ENCODE measurements around the gene SYT2. TPM values are rescaled to one million over a fixed set of nuclear protein-coding genes. Genes with fewer than 3 reads are reported as not detected.
"Not testable (repeated sequence)": the region's sequence is repeated elsewhere in the genome, so short reads cannot be mapped to it uniquely, and the experiment has no call there.

SYT2 gene
- total and polyA plus RNA-seq, 4 donors: 0.03 to 0.09 (median 0.05) TPM; not detected in 1

DNA sequence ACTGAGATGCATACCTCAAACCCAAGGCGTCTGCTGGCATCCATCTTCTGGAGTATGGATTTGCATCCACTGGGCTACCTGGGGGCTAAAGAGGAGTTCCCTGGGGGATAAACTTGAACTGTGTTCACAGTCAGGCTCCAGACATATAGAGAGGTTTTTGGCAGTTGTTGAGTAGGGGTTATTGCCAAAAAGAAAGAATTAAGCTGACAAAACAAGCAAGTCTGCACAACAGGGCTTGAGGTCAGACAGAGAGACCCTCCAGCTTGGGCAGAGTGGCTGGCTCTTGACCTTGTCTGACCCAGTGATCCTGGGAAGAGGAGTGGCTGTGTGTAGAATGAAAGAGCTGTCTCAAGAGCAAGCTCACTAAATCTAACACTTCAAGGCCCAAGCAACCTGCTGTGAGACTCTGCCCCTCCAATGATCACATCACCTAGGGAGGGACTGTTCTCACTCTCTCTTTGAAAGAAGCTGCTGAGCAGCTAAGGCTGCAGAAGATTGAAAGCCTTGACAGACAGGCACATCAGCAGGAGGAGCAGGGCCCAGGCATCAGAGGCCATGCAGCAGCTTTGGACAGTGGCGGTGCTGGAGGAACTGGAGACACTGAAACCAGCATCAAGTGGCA, 61.5 kb downstream of the SYT2 start:
- Histone ChIP-seq H3K4me1 (ENCODE audit: control insufficient read depth in 1 of 2, insufficient read depth in 2 of 2, low read length in 2 of 2) (no peaks in the 10 kb centered on the region), H3K4me3 (ENCODE audit: low read length in 2 of 2) (no peak overlapping the region), H3K9me3 (ENCODE audit: control insufficient read depth, low read length) (no peaks in the 10 kb centered on the region), H3K36me3 (ENCODE audit: control insufficient read depth in 1 of 2, insufficient read depth in 2 of 2, low read length in 1 of 2) (no peaks in the 10 kb centered on the region), H3K27me3 (ENCODE audit: control insufficient read depth in 1 of 2, insufficient read depth in 2 of 2, low read length in 1 of 2) (no peaks in the 10 kb centered on the region), H3K27ac (ENCODE audit: low read depth in 1 of 2, low read length in 2 of 2) (no peak overlapping the region)
- intact Hi-C loops (cut with DNase I): no loop called here
- WGBS, 2 donors: 83 to 97% methylated on average over 2 of the region's 2 CpGs
- no peak for ATAC-seq (ENCODE audit: low FRiP score)
- no peak for DNase-seq

DNA sequence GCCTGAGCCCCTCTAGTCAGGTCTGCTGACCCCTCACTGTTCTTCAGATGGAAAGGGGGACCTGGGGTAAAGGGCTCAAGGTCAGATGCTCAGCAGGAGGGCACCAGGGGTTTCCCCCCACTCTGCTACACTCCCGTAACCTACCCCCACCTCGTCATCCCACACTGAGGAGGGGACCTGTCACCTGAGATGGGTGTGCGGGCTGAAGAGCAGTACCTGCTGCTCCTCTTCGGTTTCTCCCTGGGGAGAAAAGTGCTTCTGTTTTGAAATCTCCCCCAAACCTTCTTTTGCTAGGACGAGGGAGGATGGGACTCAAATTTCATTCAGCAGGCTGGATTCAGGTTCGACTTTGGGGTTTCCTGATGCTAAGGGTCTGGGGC, 65.2 kb downstream of the SYT2 start:
- Histone ChIP-seq H3K27me3 (ENCODE audit: control insufficient read depth in 1 of 2, insufficient read depth in 2 of 2, low read length in 1 of 2) (no peaks in the 10 kb centered on the region), H3K4me1 (ENCODE audit: control insufficient read depth in 1 of 2, insufficient read depth in 2 of 2, low read length in 2 of 2) (no peaks in the 10 kb centered on the region), H3K9me3 (ENCODE audit: control insufficient read depth, low read length) (no peaks in the 10 kb centered on the region), H3K36me3 (ENCODE audit: control insufficient read depth in 1 of 2, insufficient read depth in 2 of 2, low read length in 1 of 2) (no peaks in the 10 kb centered on the region), H3K4me3 (ENCODE audit: low read length in 2 of 2) (no peak overlapping the region), H3K27ac (ENCODE audit: low read depth in 1 of 2, low read length in 2 of 2) (no peak overlapping the region)
- intact Hi-C loops (cut with DNase I): no loop called here
- WGBS, 2 donors: 68 to 71% methylated on average over 6 of the region's 6 CpGs
- no peak for ATAC-seq (ENCODE audit: low FRiP score)
- no peak for DNase-seq

DNA sequence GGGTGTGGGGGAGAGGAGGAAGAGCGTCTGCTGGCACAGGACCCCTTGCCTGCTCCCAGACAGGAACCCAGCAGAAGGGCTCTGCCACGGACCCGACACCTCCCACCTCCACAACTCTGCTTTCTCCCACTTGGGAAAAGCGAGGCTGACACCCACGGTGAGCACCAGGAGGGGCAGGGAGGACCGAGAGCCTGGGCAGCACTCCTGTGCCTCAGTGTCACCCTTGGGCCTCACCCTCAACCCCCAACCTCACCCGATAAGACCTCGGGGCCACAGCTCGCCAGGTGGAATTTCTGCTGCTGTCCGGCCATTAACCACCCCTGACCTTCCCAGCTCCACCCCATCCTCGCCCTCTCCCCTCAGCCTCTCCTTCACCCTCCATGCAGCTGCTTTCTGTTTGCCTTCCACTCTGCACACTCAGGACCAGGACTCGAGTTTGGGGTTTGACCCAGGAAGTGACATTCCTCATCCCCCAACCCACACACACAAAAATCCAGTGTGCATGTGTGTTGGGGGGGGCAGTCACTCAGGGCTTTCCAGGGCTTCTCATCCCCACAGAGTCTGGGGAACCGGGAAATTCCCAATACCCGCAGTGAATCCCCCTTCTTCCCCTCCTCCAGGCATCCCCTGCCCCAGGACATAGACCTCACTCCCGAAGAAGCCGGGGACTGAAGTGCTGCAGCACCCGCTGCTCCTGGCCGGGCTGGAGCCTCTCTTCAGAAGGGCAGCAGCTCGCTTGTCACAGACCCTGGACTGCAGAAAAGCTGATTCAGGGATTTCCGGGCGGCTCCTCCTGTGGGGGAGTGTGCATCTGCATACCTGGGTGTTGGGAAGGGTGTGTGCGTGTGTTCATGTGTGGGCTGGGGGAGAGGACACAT, 65.8 kb downstream of the SYT2 start:
- Histone ChIP-seq H3K36me3 (ENCODE audit: control insufficient read depth in 1 of 2, insufficient read depth in 2 of 2, low read length in 1 of 2) (no peaks in the 10 kb centered on the region), H3K4me3 (ENCODE audit: low read length in 2 of 2) (no peak overlapping the region), H3K4me1 (ENCODE audit: control insufficient read depth in 1 of 2, insufficient read depth in 2 of 2, low read length in 2 of 2) (no peaks in the 10 kb centered on the region), H3K27ac (ENCODE audit: low read depth in 1 of 2, low read length in 2 of 2) (no peak overlapping the region), H3K27me3 (ENCODE audit: control insufficient read depth in 1 of 2, insufficient read depth in 2 of 2, low read length in 1 of 2) (no peaks in the 10 kb centered on the region), H3K9me3 (ENCODE audit: control insufficient read depth, low read length) (no peaks in the 10 kb centered on the region)
- ATAC-seq (ENCODE audit: low FRiP score) (no peak), DNase-seq (no peak)
- 22 to 29% methylated on average over 21 to 22 of the region's 22 CpGs for WGBS, 2 donors
- intact Hi-C loops (cut with DNase I): no loop called here

DNA sequence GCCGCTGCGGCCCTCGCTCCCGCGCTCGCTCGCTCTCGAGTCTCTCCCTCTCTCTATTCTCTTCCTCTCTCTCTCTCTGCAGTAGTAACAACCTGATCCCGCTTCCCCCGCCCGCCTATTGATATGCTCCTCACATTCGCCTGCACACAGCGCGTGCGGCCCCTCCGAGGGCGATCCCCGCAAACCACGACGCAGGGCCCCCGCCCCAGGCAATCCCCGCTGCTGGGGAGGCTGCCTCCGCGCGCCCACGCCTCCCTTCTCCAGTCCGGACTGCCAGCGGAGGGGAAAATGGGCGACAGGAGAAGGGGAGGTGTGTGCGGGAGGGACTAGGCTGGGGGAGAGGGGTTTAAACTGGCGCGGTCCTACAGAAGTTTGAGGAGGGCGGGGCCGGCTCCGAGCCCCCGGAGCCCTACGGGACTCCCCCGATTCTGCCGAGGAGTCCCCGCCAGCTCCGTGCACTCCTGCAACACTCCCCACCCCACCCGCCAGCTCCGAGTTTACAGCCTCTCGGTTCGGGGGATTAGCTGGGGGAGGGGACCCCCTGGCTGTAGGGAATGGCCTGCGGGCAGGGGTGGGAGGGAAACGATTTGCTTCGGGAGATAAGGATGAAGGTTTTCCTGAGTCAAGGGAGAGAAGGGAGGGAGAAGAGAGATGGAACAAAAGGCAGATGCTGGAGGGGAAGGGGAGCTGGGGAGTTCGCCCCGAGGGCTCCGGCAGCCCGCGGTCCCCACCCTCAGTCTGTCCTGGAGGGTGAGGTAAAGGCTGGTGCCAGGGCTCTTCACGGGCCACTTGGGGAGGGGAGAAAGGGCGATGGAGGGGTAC, 66.6 kb downstream of the SYT2 start:
- DNase-seq (no peak), ATAC-seq (ENCODE audit: low FRiP score) (no peak)
- Histone ChIP-seq H3K27me3 (ENCODE audit: control insufficient read depth in 1 of 2, insufficient read depth in 2 of 2, low read length in 1 of 2) (no peaks in the 10 kb centered on the region), H3K36me3 (ENCODE audit: control insufficient read depth in 1 of 2, insufficient read depth in 2 of 2, low read length in 1 of 2) (no peaks in the 10 kb centered on the region), H3K4me1 (ENCODE audit: control insufficient read depth in 1 of 2, insufficient read depth in 2 of 2, low read length in 2 of 2) (no peaks in the 10 kb centered on the region), H3K4me3 (ENCODE audit: low read length in 2 of 2) (peak overlapping the region in 1 of 2 donors; percentile 23), H3K27ac (ENCODE audit: low read depth in 1 of 2, low read length in 2 of 2) (no peak overlapping the region), H3K9me3 (ENCODE audit: control insufficient read depth, low read length) (no peaks in the 10 kb centered on the region)
- WGBS, 2 donors: 1% methylated on average over 51 to 55 of the region's 55 CpGs
- intact Hi-C loops (cut with DNase I): no loop called here

DNA sequence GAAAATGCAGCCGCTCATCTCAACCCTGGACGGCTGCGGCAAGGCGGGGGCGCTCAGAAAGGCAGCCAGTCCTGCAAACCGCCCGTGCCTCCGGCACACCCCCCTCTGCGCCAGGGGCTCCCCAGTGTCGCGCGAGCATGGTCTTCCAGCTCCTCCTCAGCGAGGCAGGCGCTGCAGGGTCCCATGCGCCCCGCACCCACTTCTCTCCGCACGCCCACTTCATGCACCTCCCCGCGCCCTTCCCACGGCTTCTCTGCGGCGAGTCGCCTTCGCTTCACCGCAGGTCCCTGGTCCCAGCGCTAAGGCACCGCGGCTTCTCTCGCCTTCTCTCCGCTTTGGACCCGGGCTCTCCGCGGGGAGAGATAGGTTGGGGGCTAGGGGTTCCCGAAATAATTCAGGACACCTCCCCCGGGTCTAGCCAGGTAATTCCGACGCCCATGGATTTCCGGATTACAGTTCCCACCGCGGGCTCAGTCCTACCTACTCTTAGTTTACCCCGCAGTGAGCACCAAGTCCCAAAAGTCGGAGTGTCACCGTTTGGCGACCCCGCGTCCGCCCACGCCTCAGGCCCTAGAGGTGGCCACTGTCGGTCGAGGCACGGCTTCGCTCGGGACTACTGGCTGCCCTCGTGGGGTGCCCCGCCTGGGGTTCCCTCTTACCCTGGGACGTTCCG, 67.5 kb downstream of the SYT2 start:
- no peak for ATAC-seq (ENCODE audit: low FRiP score)
- WGBS, 2 donors: 1% methylated on average over 54 to 58 of the region's 58 CpGs
- Histone ChIP-seq H3K36me3 (ENCODE audit: control insufficient read depth in 1 of 2, insufficient read depth in 2 of 2, low read length in 1 of 2) (no peaks in the 10 kb centered on the region), H3K4me3 (ENCODE audit: low read length in 2 of 2) (peak overlapping the region; percentile 8 to 23), H3K9me3 (ENCODE audit: control insufficient read depth, low read length) (no peaks in the 10 kb centered on the region), H3K4me1 (ENCODE audit: control insufficient read depth in 1 of 2, insufficient read depth in 2 of 2, low read length in 2 of 2) (no peaks in the 10 kb centered on the region), H3K27me3 (ENCODE audit: control insufficient read depth in 1 of 2, insufficient read depth in 2 of 2, low read length in 1 of 2) (no peaks in the 10 kb centered on the region), H3K27ac (ENCODE audit: low read depth in 1 of 2, low read length in 2 of 2) (no peak overlapping the region)
- intact Hi-C loops (cut with DNase I): no loop called here
- no peak for DNase-seq

DNA sequence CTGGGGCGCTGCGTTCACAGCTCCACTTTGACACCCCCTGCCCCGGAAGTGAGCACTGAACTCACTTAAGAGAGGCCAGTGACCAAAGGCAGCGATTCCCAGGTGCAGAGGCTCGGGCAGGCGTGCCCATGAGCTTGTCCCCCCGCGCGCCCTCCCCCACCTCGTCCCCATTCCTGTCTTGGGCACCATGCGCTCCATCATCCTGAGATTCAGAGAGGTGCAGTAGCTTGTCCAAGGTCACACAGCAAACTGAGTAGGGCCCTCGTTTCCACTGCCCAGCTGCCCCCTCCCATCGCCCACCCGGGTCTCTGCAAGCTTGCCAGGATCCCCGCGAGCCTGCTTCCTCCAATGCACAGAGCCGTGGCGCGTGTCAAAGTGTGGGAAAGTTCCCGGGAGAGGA, 68.0 kb downstream of the SYT2 start:
- no peaks in the 10 kb centered on the region for H3K4me1 ChIP-seq (ENCODE audit: control insufficient read depth in 1 of 2, insufficient read depth in 2 of 2, low read length in 2 of 2)
- H3K9me3 ChIP-seq (ENCODE audit: control insufficient read depth, low read length): no peaks in the 10 kb centered on the region
- 31 to 38% methylated on average over 17 to 20 of the region's 20 CpGs for whole genome bisulfite sequencing, 2 donors
- H3K27me3 ChIP-seq (ENCODE audit: control insufficient read depth in 1 of 2, insufficient read depth in 2 of 2, low read length in 1 of 2): no peaks in the 10 kb centered on the region
- DNase-seq (no peak), ATAC-seq (ENCODE audit: low FRiP score) (no peak)
- no peak overlapping the region for H3K4me3 ChIP-seq (ENCODE audit: low read length in 2 of 2)
- no peak overlapping the region for H3K27ac ChIP-seq (ENCODE audit: low read depth in 1 of 2, low read length in 2 of 2)
- intact Hi-C loops (cut with DNase I): no loop called here
- H3K36me3 ChIP-seq (ENCODE audit: control insufficient read depth in 1 of 2, insufficient read depth in 2 of 2, low read length in 1 of 2): no peaks in the 10 kb centered on the region

DNA sequence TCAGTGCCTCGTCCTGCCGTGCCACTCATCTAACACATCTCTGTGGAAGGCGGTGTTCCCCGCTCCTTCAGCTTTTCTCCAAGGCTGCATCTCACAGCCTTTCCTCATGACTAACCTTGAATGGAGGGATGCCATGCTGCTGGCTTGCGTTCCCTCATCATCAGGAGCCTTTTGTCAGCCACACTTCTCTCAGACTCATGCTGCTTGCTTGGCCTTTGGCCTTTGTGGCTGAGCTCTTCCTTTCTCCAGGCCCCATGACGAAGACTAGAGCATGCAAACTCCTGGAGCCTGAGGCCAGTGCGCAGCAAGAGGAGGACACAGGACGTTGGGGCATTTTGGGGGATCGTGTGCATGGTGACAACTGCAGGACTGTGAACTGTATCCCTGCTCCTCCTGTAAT, 70.8 kb downstream of the SYT2 start:
- ATAC-seq (ENCODE audit: low FRiP score) (no peak), DNase-seq (no peak)
- H3K4me3 ChIP-seq (ENCODE audit: low read length in 2 of 2): no peak overlapping the region
- intact Hi-C loops (cut with DNase I): no loop called here
- no peaks in the 10 kb centered on the region for H3K27me3 ChIP-seq (ENCODE audit: control insufficient read depth in 1 of 2, insufficient read depth in 2 of 2, low read length in 1 of 2)
- no peaks in the 10 kb centered on the region for H3K9me3 ChIP-seq (ENCODE audit: control insufficient read depth, low read length)
- H3K27ac ChIP-seq (ENCODE audit: low read depth in 1 of 2, low read length in 2 of 2): no peak overlapping the region
- H3K36me3 ChIP-seq (ENCODE audit: control insufficient read depth in 1 of 2, insufficient read depth in 2 of 2, low read length in 1 of 2): no peaks in the 10 kb centered on the region
- no peaks in the 10 kb centered on the region for H3K4me1 ChIP-seq (ENCODE audit: control insufficient read depth in 1 of 2, insufficient read depth in 2 of 2, low read length in 2 of 2)
- 89 to 96% methylated on average over 9 of the region's 9 CpGs for WGBS, 2 donors

DNA sequence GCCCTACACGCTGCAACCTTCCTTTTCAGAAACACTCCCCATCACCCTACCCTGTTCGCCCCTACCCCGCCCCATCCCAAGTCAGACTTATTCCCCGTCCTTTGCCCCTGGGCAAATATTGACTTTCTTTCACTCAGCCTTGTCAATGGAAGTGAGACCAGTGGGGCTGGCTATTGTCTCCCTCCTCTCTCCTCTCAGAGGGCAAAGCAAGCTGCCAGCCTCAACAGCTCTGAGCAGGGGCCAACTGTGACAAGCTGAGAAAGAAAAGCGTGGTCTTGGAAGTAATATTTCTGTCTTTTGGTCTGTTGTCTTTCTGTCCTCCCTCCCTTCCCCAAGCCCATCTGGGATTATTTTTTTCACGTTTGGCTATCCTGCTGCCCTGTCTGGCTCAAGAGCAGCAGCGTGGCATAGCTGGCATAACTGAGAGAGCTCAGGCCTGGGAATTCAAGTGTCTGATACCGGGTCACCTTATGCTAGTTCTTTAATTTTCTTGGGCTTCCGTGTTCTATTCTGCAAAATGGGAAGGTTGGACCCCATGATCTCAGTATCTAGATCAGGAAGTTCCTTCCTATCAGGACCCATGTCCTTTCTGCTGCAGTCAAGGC, 71.5 kb downstream of the SYT2 start:
- H3K27me3 ChIP-seq (ENCODE audit: control insufficient read depth in 1 of 2, insufficient read depth in 2 of 2, low read length in 1 of 2); H3K4me1 ChIP-seq (ENCODE audit: control insufficient read depth in 1 of 2, insufficient read depth in 2 of 2, low read length in 2 of 2); H3K27ac ChIP-seq (ENCODE audit: low read depth in 1 of 2, low read length in 2 of 2); H3K36me3 ChIP-seq (ENCODE audit: control insufficient read depth in 1 of 2, insufficient read depth in 2 of 2, low read length in 1 of 2); H3K9me3 ChIP-seq (ENCODE audit: control insufficient read depth, low read length); intact Hi-C loops (cut with DNase I); ATAC-seq (ENCODE audit: low FRiP score); H3K4me3 ChIP-seq (ENCODE audit: low read length in 2 of 2); DNase-seq: not testable (repeated sequence)
- 72 to 78% methylated on average over 9 of the region's 9 CpGs for WGBS, 2 donors
